Measurements from ENCODE around the gene INSYN1. TPM values are rescaled to one million over a fixed set of nuclear protein-coding genes. Genes with fewer than 3 reads are reported as not detected.

Gene INSYN1
- not detected in 2 replicates for total RNA-seq (2022)
- Bru-seq, nascent RNA: not detected
- BruChase-seq, experiment 1, labeled RNA remaining after a 6-hour chase: not detected
- BruChase-seq, experiment 2, labeled RNA remaining after a 2-hour chase: not detected
- long read RNA-seq: 0 reads

GRCh38 chr15:73753250-73754130 is at the start of gene INSYN1:
Gene INSYN1, minus strand, starts transcription at chr15:73753351. Its CDS starts 2,221 bp downstream, at chr15:73751130.
- DNase-seq: no peak
- Mint-ChIP-seq H3K4me3 (ENCODE audit: low read depth, unreplicated experiment) (no peak within 1 kb of the TSS), H3K4me1 (ENCODE audit: low read depth, unreplicated experiment) (no peaks in the 10 kb centered on the region), H3K9me3 (ENCODE audit: low read depth, unreplicated experiment) (no peaks in the 10 kb centered on the region), H3K27me3 (ENCODE audit: unreplicated experiment) (peaks cover 71% of the 10 kb centered on the region), H3K36me3 (ENCODE audit: insufficient read depth, unreplicated experiment) (no peaks in the 10 kb centered on the region), H3K27ac (ENCODE audit: unreplicated experiment) (no peak within 1 kb of the TSS)
- intact Hi-C loops (cut with micrococcal nuclease; ENCODE audit: unreplicated experiment): no loop called here
- TF ChIP-seq, protein P1, sequence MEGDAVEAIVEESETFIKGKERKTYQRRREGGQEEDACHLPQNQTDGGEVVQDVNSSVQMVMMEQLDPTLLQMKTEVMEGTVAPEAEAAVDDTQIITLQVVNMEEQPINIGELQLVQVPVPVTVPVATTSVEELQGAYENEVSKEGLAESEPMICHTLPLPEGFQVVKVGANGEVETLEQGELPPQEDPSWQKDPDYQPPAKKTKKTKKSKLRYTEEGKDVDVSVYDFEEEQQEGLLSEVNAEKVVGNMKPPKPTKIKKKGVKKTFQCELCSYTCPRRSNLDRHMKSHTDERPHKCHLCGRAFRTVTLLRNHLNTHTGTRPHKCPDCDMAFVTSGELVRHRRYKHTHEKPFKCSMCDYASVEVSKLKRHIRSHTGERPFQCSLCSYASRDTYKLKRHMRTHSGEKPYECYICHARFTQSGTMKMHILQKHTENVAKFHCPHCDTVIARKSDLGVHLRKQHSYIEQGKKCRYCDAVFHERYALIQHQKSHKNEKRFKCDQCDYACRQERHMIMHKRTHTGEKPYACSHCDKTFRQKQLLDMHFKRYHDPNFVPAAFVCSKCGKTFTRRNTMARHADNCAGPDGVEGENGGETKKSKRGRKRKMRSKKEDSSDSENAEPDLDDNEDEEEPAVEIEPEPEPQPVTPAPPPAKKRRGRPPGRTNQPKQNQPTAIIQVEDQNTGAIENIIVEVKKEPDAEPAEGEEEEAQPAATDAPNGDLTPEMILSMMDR (IDR thresholded peaks at IDR 0.05; ENCODE audit: unreplicated experiment): no peak
- BruUV-seq (replicated peaks): no TSS peak
- CTCF ChIA-PET: interaction anchor here (0.7 kb wide), 3 partner anchors 158 to 918 kb away, joined by 3 to 6 read pairs (median 3); no protein-coding TSS in a partner anchor

GRCh38 chr15:73802431-73803041 is 49.4 kb upstream of the INSYN1 start:
- H3K4me3 Mint-ChIP-seq (ENCODE audit: low read depth, unreplicated experiment): no peak overlapping the region
- intact Hi-C loops (cut with micrococcal nuclease; ENCODE audit: unreplicated experiment): loop anchor here (10.0 kb wide), 1 partner anchor 102 kb away; no protein-coding TSS in a partner anchor

GRCh38 chr15:73800662-73801345 is 47.7 kb upstream of the INSYN1 start:
- intact Hi-C loops (cut with micrococcal nuclease; ENCODE audit: unreplicated experiment): loop anchor here (10.0 kb wide), 1 partner anchor 104 kb away; no protein-coding TSS in a partner anchor
- H3K4me3 Mint-ChIP-seq (ENCODE audit: low read depth, unreplicated experiment): no peak overlapping the region
- H3K9me3 Mint-ChIP-seq (ENCODE audit: low read depth, unreplicated experiment): no peaks in the 10 kb centered on the region
- H3K27ac Mint-ChIP-seq (ENCODE audit: unreplicated experiment): no peak overlapping the region
- DNase-seq: no peak
- TF ChIP-seq, protein P1 (IDR thresholded peaks at IDR 0.05; ENCODE audit: unreplicated experiment): no peak
- peaks cover 11% of the 10 kb centered on the region for H3K4me1 Mint-ChIP-seq (ENCODE audit: low read depth, unreplicated experiment)
- BruUV-seq (replicated peaks): no TSS peak
- CTCF ChIA-PET: interaction anchor here (0.5 to 1.2 kb wide), 5 partner anchors 30 to 166 kb away, joined by 3 to 5 read pairs (median 3); no protein-coding TSS in a partner anchor
- H3K36me3 Mint-ChIP-seq (ENCODE audit: insufficient read depth, unreplicated experiment): no peaks in the 10 kb centered on the region
- peaks cover 55% of the 10 kb centered on the region for H3K27me3 Mint-ChIP-seq (ENCODE audit: unreplicated experiment)

More at GRCh38 chr15:73802431-73803041, 49.4 kb upstream of the INSYN1 start:
- CTCF ChIA-PET: no interaction called here
- Mint-ChIP-seq H3K36me3 (ENCODE audit: insufficient read depth, unreplicated experiment) (no peaks in the 10 kb centered on the region), H3K4me1 (ENCODE audit: low read depth, unreplicated experiment) (peaks cover 11% of the 10 kb centered on the region), H3K27me3 (ENCODE audit: unreplicated experiment) (peaks cover 72% of the 10 kb centered on the region), H3K27ac (ENCODE audit: unreplicated experiment) (no peak overlapping the region), H3K9me3 (ENCODE audit: low read depth, unreplicated experiment) (no peaks in the 10 kb centered on the region)
- TF ChIP-seq, protein P1 (IDR thresholded peaks at IDR 0.05; ENCODE audit: unreplicated experiment): no peak
- no peak for DNase-seq
- no TSS peak for BruUV-seq (replicated peaks)

- no peak overlapping the region for H3K4me3 Mint-ChIP-seq (ENCODE audit: low read depth, unreplicated experiment)
Observed at GRCh38 chr15:73799466-73799865, 46.3 kb upstream of the INSYN1 start.

More at GRCh38 chr15:73799466-73799865, 46.3 kb upstream of the INSYN1 start:
- TF ChIP-seq, protein P1 (IDR thresholded peaks at IDR 0.05; ENCODE audit: unreplicated experiment): no peak
- intact Hi-C loops (cut with micrococcal nuclease; ENCODE audit: unreplicated experiment): no loop called here
- Mint-ChIP-seq H3K27ac (ENCODE audit: unreplicated experiment) (no peak overlapping the region), H3K9me3 (ENCODE audit: low read depth, unreplicated experiment) (no peaks in the 10 kb centered on the region), H3K27me3 (ENCODE audit: unreplicated experiment) (peaks cover 42% of the 10 kb centered on the region), H3K4me1 (ENCODE audit: low read depth, unreplicated experiment) (peaks cover 11% of the 10 kb centered on the region), H3K36me3 (ENCODE audit: insufficient read depth, unreplicated experiment) (no peaks in the 10 kb centered on the region)
- no peak for DNase-seq
- CTCF ChIA-PET: interaction anchor here (1.2 kb wide), 1 partner anchor 32 kb away, joined by 3 read pairs; no protein-coding TSS in a partner anchor
- no TSS peak for BruUV-seq (replicated peaks)
